AML-193 (cell line): ENCODE measurements around the gene BOLA2B.

Source experiments
- DNase-seq, 2 experiments: peaks; one replicate each; lab custom pipeline; 2025; lab: John Stamatoyannopoulos, UW

Gene BOLA2B

GRCh38 chr16:30143347-30143702, 50.1 kb downstream of the BOLA2B start:
- DNase-seq = no peak
